GM03348 (cell line): ENCODE measurements around the gene CYP2E1.
"Not testable (repeated sequence)": the region's sequence is repeated elsewhere in the genome, so short reads cannot be mapped to it uniquely, and the experiment has no call there.

Source experiments
- DNase-seq: peaks from one replicate; pipeline ENCODE4 v3.0.0; 2012; ENCODE audit warnings: low spot score

The CYP2E1 gene

DNA sequence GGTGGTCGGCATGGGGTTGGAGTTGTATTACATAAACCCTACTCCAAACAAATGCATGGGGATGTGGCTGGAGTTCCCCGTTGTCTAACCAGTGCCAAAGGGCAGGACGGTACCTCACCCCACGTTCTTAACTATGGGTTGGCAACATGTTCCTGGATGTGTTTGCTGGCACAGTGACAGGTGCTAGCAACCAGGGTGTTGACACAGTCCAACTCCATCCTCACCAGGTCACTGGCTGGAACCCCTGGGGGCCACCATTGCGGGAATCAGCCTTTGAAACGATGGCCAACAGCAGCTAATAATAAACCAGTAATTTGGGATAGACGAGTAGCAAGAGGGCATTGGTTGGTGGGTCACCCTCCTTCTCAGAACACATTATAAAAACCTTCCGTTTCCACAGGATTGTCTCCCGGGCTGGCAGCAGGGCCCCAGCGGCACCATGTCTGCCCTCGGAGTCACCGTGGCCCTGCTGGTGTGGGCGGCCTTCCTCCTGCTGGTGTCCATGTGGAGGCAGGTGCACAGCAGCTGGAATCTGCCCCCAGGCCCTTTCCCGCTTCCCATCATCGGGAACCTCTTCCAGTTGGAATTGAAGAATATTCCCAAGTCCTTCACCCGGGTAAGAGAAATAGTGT is at the start of gene CYP2E1:
CYP2E1 (plus strand) TSS at position 407 of the 632 bp plus-strand sequence; CDS start at position 440, 33 bp downstream.
- no peak for DNase-seq

DNA sequence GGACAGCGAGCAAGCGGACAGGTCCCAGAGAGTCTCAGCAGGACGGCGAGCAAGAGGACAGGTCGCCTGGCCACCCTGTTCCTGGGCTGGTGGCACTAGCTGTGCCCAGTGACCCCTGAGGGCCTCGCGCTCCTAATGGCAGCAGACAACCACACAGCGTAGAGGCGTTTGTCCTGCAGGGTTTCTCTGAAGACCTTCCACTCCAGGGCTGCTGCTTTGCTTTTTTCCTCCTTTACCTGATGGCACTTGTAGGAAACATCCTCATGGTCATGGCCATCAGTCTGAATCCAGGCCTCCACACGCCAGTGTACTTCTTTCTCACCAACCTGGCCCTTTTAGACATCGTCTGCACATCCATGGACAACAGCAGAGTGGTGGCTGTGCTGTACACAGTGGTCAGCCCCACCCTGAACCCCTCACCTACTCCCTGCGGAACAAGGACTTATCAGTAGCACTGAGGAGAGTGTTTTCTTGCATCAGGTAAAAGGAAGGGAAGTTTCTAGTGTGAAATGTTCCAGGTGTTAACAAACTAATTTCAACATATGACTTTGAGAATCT is 46.0 kb upstream of the CYP2E1 start:
- DNase-seq, result no peak

DNA sequence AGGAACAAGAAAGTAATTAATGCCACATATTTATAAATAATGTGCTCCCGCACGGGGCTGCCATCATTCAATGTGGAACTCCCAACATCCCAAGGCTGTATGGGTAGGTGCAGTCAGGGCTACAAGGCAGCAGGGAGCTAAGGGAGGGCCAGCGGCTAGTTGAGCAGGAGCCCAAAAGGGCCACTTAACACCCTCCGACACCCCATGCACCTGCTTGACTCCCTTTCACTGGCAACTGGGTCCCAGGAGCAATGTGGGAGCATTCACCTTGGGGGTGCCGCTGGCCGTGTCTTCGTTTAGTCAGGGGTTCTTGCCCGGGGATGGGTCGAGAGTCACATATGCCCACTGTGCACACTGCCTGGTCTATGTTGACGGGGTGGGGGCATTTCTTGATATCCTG is 45.5 kb upstream of the CYP2E1 start:
- no peak for DNase-seq

- DNase-seq, result no peak
Observed at GRCh38 chr10:133484818-133485217, 42.3 kb upstream of the CYP2E1 start.

- no peak for DNase-seq
Observed at GRCh38 chr10:133487085-133487484, 40.1 kb upstream of the CYP2E1 start.

- DNase-seq, result no peak
Observed at GRCh38 chr10:133488354-133488753, 38.8 kb upstream of the CYP2E1 start.

GRCh38 chr10:133489816-133490588 is 37.2 kb upstream of the CYP2E1 start:
- no peak for DNase-seq

- not testable (repeated sequence) for DNase-seq
Observed at GRCh38 chr10:133493562-133493961, 33.6 kb upstream of the CYP2E1 start.

- DNase-seq, result not testable (repeated sequence)
Observed at GRCh38 chr10:133497363-133497762, 29.8 kb upstream of the CYP2E1 start.

DNA sequence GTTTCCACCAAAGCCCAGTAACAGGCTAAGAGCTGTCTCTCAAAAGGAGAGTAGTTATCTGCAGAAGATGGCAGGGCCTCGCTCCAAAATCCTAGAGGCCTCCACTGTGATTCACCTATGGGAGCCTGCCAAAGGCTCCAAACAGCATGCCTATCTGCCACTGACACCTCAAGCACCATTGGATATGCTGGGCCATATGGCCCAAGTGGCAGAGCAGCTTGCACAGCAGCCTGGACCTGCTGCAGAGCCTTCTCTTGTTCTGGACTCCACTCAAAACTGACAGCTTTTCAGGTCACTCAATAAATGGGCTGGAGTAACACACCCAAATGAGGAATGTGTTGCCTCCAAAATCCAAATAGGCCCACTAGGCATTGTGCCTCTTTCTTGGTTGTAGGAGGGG is 28.0 kb upstream of the CYP2E1 start:
- not testable (repeated sequence) for DNase-seq

GRCh38 chr10:133500897-133501296 is 26.3 kb upstream of the CYP2E1 start:
- DNase-seq, result not testable (repeated sequence)

DNA sequence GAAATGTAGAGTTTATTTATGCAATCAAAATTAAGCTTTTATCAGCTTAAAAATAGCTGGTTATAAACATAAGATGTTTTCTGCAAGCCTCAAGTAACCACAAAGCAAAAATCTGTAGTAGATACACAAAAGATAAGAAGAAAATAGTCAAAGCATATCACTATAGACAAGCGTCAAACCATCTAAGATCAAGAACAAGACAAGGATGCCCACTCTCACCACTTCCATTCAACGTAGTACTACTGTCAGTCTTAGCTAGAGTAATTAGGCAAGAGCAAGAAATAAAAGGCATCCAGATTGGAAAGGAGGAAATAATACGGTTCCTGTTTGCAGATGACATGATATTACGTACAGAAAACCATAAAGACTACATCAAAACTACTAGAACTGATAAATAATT is 17.5 kb upstream of the CYP2E1 start:
- DNase-seq, result no peak

DNA sequence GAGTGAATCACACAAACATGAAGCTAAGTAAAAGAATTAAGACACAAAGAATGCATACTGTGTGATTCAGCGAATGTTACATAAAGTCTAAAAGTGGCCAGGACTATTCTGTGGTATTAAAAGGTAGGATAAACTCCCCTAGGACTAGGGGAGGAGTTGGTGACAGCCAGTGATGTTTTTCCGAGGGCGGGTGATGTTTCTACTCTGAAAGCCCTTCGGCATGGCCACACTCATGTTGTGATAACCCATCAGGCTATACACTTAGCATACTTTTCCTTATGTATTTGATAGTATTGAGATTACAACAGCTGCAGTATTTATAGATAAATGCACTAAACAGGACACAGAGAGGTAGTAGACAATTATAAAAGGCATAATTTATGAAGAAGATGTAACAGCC is 15.8 kb upstream of the CYP2E1 start:
- DNase-seq, result no peak

DNA sequence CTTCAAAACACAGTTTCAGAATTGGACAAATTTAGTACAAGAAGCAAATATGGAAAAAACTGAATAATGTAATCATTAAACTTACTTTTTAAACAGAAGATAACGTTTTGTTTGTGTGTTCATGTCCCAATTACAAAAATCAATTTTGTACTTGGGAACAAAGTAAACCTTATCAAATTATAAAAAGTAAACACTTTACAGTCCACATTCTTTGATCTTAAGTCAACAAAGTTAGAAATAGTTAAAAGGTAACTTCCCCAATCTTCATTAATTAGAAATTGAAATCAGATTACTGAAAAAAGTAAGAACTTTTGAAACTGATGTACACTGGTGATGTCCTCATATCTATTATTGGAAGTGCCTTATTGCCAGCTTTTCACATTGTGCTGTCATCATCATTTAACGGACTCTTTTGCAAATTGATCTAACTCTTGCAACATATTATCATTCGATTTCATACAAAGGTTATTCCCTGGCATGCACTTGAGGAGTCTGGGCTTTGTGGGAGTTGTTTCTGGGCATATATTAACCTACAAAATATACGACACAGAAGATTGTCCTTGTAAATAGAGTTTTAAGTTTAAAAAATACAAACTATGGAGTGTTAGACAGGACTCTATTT is 15.1 kb upstream of the CYP2E1 start:
- no peak for DNase-seq

DNA sequence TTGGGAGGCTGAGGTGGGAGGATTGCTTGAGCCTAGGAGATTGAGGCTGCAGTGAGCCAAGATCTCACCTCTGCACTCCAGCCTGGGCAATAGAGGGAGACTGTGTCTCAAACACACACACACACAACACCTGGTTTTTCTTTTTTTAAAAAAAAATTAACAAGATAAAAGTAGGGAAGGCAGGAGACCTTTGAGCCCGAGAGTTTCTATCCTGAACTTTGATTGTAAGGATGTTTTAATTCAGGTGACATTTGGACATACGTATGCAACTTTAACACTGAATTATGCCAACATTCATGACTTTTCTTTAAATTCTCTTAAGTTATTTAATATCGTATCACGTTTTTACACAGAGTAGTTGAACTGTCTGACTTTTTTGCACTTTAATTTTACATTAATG is 11.7 kb upstream of the CYP2E1 start:
- no peak for DNase-seq

GRCh38 chr10:133516057-133516456 is 11.1 kb upstream of the CYP2E1 start:
- no peak for DNase-seq

DNA sequence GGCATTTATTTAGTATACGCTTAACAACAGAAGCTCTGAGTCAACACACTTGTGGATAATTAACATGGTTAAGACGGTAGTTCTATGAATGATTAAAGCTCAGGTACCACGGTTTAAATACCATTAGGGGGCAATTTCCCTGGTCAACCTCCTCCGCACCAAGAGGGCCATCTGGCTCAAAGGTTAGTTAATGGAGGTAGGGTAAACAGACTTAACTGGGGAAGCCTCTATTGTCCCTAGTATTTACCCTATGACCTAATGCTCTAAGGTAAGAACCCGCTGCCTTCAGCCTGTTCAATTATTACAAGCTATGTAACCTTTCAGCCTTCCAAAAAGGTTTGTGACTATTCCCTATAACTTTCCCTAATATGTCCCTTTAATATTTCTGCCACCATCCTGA is 8.6 kb upstream of the CYP2E1 start:
- DNase-seq, result not testable (repeated sequence)

DNA sequence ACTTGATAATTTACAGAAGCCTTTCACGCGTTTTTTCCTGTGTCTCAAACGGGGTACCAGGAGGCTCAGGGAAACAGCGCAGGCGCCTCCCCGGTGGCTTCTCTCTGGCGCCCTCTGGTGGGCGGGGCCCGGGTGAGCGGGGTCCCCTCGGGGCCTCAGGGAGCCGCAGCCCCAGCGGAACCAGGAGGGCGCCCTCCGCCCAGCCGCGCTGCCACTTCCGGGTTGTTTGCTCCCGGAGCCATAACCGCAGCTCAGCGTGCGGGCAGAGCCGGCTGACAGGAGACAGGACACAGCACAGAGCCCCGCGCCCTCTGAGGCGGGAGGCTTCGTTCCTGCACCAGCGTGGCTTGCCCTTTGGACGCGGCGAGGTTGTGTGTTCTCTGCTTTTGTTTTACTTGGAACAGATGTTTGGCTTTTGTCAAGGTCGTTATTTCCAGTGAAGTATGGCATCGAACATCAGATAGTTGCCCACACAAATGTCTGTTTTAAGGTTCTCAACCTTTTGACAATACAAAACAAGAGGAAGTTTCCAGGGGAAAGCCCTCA is 6.9 kb upstream of the CYP2E1 start:
- peak; percentile 95 for DNase-seq

DNA sequence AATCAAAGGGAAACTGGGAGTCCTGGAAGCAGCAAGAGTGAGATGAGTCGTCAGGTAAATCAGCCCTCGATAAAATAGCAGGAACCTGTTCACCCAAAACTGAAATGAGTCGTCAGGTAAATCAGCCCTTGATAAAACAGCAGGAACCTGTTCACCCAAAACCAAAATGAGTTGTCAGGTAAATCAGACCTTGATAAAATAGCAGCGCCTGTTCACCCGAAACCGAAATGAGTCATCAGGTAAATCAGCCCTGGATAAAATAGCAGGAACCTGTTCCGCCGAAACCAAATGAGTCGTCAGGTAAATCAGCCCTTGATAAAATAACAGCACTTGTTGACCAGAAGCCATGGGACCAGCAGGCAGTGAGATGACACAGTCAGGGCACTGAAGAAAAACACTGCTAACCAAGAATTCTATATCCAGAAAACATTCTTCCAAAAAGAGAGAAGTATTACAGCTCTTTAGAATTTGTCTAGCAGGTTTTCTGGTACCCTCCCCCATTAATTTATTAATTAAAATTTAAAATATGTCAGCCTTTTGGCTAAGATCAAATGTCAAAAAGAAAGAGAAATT is 3.4 kb upstream of the CYP2E1 start:
- no peak for DNase-seq

GRCh38 chr10:133525444-133525843 is 1.7 kb upstream of the CYP2E1 start:
- DNase-seq, result no peak

DNA sequence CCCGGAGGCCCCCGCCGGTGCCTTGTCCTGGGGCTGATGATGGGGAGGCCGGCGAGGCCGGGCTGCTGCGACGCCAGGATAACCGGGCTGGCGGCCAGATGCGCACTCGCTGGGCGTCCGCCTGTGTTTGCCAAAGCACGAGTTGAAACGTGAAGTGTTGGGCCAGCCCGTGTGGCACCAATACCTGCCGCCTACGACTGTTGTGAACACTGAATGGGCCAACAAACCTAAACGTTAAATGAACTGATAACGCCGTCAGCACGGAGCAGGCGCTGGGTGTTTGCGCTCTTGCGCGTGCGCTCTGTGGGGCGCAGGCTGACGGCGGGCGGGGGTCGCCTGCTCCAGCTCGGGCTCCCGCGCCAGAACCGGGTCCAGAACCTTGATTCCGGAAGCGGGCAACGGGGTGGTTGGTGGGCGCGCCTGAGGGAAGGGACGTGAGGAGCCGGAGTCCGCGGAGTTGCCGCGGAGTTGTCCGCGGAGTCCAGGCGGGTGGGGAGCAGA is 658 bp downstream of the CYP2E1 start:
- DNase-seq, result no peak

DNA sequence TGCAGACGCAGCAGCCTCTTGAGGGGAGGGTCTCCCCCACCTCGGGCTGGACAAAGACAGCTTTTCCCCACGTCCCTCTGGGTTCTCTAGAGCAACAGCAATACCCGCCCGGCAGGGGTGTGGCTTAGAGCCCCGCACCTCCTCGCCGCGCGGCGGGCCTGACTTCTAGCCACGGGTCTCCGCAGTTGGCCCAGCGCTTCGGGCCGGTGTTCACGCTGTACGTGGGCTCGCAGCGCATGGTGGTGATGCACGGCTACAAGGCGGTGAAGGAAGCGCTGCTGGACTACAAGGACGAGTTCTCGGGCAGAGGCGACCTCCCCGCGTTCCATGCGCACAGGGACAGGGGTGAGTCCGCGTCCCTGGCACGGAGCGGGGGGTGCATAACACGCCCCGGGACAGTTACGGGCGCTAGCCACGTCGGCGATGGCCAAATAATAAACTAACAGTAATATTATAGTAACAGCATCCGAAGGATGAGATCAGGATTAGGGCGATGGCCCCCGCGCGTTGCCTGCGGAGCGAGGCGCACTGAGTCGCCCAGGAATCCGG is 1.2 kb downstream of the CYP2E1 start:
- peak; percentile 25 for DNase-seq
